Measurements from ENCODE around the gene CEP78. TPM values are rescaled to one million over a fixed set of nuclear protein-coding genes. Genes with fewer than 3 reads are reported as not detected.

Gene CEP78
- total and polyA plus RNA-seq, 12 donors = 1.7 to 5.7 (median 3.2) TPM

- intact Hi-C loops (cut with DNase I) = no loop called here
- H3K4me1 ChIP-seq = peaks cover 0 to 2% (median 0%) of the 10 kb centered on the region in 9 donors
- no peaks in the 10 kb centered on the region for H3K9me3 ChIP-seq
- DNase-seq (no peak), ATAC-seq (peak in 1 of 8 donors; percentile 16)
- WGBS, 2 donors = 94 to 97% methylated on average over 3 of the region's 3 CpGs
- no peak overlapping the region for H3K27ac ChIP-seq
- H3K27me3 ChIP-seq = peaks cover 0 to 43% (median 31%) of the 10 kb centered on the region in 7 donors
- TF ChIP-seq, protein P1, sequence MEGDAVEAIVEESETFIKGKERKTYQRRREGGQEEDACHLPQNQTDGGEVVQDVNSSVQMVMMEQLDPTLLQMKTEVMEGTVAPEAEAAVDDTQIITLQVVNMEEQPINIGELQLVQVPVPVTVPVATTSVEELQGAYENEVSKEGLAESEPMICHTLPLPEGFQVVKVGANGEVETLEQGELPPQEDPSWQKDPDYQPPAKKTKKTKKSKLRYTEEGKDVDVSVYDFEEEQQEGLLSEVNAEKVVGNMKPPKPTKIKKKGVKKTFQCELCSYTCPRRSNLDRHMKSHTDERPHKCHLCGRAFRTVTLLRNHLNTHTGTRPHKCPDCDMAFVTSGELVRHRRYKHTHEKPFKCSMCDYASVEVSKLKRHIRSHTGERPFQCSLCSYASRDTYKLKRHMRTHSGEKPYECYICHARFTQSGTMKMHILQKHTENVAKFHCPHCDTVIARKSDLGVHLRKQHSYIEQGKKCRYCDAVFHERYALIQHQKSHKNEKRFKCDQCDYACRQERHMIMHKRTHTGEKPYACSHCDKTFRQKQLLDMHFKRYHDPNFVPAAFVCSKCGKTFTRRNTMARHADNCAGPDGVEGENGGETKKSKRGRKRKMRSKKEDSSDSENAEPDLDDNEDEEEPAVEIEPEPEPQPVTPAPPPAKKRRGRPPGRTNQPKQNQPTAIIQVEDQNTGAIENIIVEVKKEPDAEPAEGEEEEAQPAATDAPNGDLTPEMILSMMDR (IDR thresholded peaks at IDR 0.05) = no peak
- no peaks in the 10 kb centered on the region for H3K36me3 ChIP-seq
- no peak overlapping the region for H3K4me3 ChIP-seq
These were observed 67.6 kb downstream of the CEP78 start for GRCh38 chr9:78303377-78304062.

- Histone ChIP-seq H3K4me1 (no peaks in the 10 kb centered on the region), H3K9me3 (no peaks in the 10 kb centered on the region), H3K36me3 (no peaks in the 10 kb centered on the region), H3K27ac (no peak overlapping the region), H3K27me3 (peaks cover 0 to 35% (median 23%) of the 10 kb centered on the region in 7 donors), H3K4me3 (no peak overlapping the region)
- intact Hi-C loops (cut with DNase I) = no loop called here
- TF ChIP-seq, protein P1 (IDR thresholded peaks at IDR 0.05) = no peak
- ATAC-seq (no peak), DNase-seq (no peak)
- 82 to 85% methylated on average over 1 of the region's 1 CpG for WGBS, 2 donors
These were observed 68.5 kb downstream of the CEP78 start for GRCh38 chr9:78304357-78304756.

DNA sequence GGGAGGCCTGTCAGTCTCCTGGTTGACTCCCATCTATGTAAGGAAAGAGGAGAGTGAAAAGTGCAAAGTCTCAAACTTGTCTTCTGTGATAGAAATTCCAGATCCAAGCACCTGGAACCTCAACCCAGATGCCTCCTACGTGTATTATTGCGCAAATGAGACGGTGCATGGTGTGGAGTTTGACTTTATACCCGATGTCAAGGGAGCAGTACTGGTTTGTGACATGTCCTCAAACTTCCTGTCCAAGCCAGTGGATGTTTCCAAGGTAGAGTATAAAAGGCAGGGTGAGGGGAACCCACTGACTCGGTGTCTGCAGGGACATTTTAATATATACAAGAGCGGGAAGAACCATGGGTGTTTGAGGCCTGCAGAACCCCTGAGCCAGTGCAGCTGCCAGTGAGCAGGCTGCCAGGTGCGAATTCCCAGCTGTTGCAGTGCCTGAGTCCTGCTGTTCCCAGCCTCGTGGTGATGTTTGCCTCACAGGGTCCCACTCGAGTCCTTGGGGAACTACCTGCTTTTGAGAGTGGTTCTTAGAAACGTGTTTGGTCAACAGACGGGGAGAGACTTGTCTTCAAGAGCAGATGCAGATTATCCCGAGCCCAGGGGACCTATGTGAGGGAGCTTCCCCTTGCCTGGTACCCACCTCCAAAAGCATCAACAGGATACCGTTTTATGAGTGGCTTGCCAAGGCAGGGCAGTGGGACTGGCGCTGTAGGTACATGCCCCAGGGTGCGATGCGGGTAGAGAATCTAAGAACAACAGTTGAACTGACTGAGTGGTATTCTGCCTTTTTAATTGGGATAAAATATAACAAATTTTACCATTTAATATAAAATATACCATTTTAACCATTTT lies 70.6 kb downstream of the CEP78 start:
- Histone ChIP-seq H3K9me3 (no peaks in the 10 kb centered on the region), H3K36me3 (peaks cover 0 to 3% (median 0%) of the 10 kb centered on the region in 9 donors), H3K27me3 (peaks cover 0 to 14% (median 5%) of the 10 kb centered on the region in 7 donors), H3K4me1 (no peaks in the 10 kb centered on the region), H3K27ac (no peak overlapping the region), H3K4me3 (no peak overlapping the region)
- ATAC-seq = no peak
- WGBS, 2 donors = 85 to 93% methylated on average over 16 of the region's 16 CpGs
- no peak for DNase-seq
- TF ChIP-seq, protein P1 (IDR thresholded peaks at IDR 0.05) = no peak
- intact Hi-C loops (cut with DNase I) = no loop called here

- TF ChIP-seq, protein P1 (IDR thresholded peaks at IDR 0.05) = no peak
- no peak for DNase-seq
- Histone ChIP-seq H3K27me3 (peaks cover 0 to 4% (median 0%) of the 10 kb centered on the region in 7 donors), H3K27ac (no peak overlapping the region), H3K4me1 (no peaks in the 10 kb centered on the region), H3K36me3 (peaks cover 0 to 3% (median 0%) of the 10 kb centered on the region in 9 donors), H3K9me3 (no peaks in the 10 kb centered on the region), H3K4me3 (no peak overlapping the region)
- 82 to 84% methylated on average over 2 of the region's 2 CpGs for WGBS, 2 donors
- no peak for ATAC-seq
- intact Hi-C loops (cut with DNase I) = no loop called here
These were observed 71.5 kb downstream of the CEP78 start for GRCh38 chr9:78307360-78307759.

Data from heart right ventricle (tissue), 16 donors.